HL-60/S4 (cell line): ENCODE data around the gene FAM135A.
"Not testable (repeated sequence)": the region's sequence is repeated elsewhere in the genome, so short reads cannot be mapped to it uniquely, and the experiment has no call there.

ENCODE experiments used
- in situ Hi-C: fragments of 300-500 bp; cut with MboI; formaldehyde crosslinking; loops from 2 replicates; pipeline ENCODE4 v1.14.3; 2022; ENCODE audit warnings: low sequenced_read_pairs

The FAM135A gene

GRCh38 chr6:70396163-70396562, 17.1 kb upstream of the FAM135A start:
- in situ Hi-C loops = no loop called here

- in situ Hi-C loops = no loop called here
Measured at GRCh38 chr6:70396796-70397729, 16.2 kb upstream of the FAM135A start.

- in situ Hi-C loops = no loop called here
Measured at GRCh38 chr6:70398783-70399728, 14.3 kb upstream of the FAM135A start.

GRCh38 chr6:70404658-70405057, 8.7 kb upstream of the FAM135A start:
- in situ Hi-C loops = no loop called here

- in situ Hi-C loops = no loop called here
Measured at GRCh38 chr6:70409216-70409615, 4.1 kb upstream of the FAM135A start.

GRCh38 chr6:70411542-70412251, 1.6 kb upstream of the FAM135A start:
- in situ Hi-C loops = no loop called here

GRCh38 chr6:70412252-70413113, 825 bp upstream of the FAM135A start:
- in situ Hi-C loops = no loop called here

GRCh38 chr6:70413992-70414494, 735 bp downstream of the FAM135A start:
- in situ Hi-C loops = no loop called here

GRCh38 chr6:70414813-70415212, 1.5 kb downstream of the FAM135A start:
- in situ Hi-C loops = no loop called here

GRCh38 chr6:70415247-70415646, 1.9 kb downstream of the FAM135A start:
- in situ Hi-C loops = no loop called here

- in situ Hi-C loops = no loop called here
Measured at GRCh38 chr6:70415660-70416059, 2.4 kb downstream of the FAM135A start.

GRCh38 chr6:70421509-70421908, 8.2 kb downstream of the FAM135A start:
- in situ Hi-C loops = no loop called here

- in situ Hi-C loops = no loop called here
Measured at GRCh38 chr6:70423189-70424134, 10.2 kb downstream of the FAM135A start.

GRCh38 chr6:70424291-70424690, 11.0 kb downstream of the FAM135A start:
- in situ Hi-C loops = no loop called here

GRCh38 chr6:70436320-70436719, 23.0 kb downstream of the FAM135A start:
- in situ Hi-C loops = no loop called here

GRCh38 chr6:70445001-70445400, 31.7 kb downstream of the FAM135A start:
- in situ Hi-C loops = no loop called here

GRCh38 chr6:70447343-70448070, 34.2 kb downstream of the FAM135A start:
- in situ Hi-C loops = not testable (repeated sequence)

- in situ Hi-C loops = not testable (repeated sequence)
Measured at GRCh38 chr6:70453899-70454298, 40.6 kb downstream of the FAM135A start.
